ENCODE measurements around the gene SLK.

- TF ChIP-seq CTCF (conservative IDR thresholded peaks at IDR 0.05), result no peak
- TF ChIP-seq ZFX (IDR thresholded peaks at IDR 0.05), result no peak
These were observed 46.5 kb downstream of the SLK start for GRCh38 chr10:104013489-104013888.

Measured in C4-2B (cell line).